Measurements from ENCODE around the gene CEP83. TPM values are rescaled to one million over a fixed set of nuclear protein-coding genes. Genes with fewer than 3 reads are reported as not detected.

Gene CEP83
- total RNA-seq, 1 experiment from 2014 or later: 102 TPM

DNA sequence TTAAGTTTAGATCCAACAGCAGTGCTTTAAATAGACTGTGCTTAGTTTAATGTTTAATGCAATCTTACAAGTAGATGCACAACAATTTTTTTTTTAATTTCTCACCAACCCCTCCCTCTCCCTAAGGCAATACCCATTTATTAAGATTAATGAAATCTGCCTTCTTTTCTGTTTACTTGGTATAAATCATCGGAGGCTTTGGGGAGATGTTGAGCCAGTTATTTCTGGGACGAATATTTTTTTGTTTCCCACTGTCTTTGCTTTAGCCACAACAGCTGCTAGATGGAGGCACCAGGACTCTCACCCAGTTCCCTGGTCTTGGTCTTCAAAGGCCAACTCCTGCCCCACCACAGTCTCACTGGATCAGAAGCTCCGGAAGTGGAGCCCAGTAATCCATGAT is 197.9 kb downstream of the CEP83 start:
- H4K20me1 ChIP-seq (ENCODE audit: insufficient read depth, low read depth, low read length): no peaks in the 10 kb centered on the region
- no peak for DNase-seq
- no peak overlapping the region for H3K27ac ChIP-seq (ENCODE audit: low read length)
- no peaks in the 10 kb centered on the region for H3K27me3 ChIP-seq (ENCODE audit: low read length)
- H3K79me2 ChIP-seq (ENCODE audit: low read length): no peaks in the 10 kb centered on the region
- peak overlapping the region; percentile 76 for H3K9ac ChIP-seq (ENCODE audit: low read length)
- H3K9me3 ChIP-seq (ENCODE audit: low read length): no peaks in the 10 kb centered on the region
- H2AFZ ChIP-seq (ENCODE audit: low read length): peak overlapping the region; percentile 95
- H3K4me2 ChIP-seq (ENCODE audit: low read depth, low read length, poor library complexity, severe bottlenecking): peak overlapping the region; percentile 84
- H3K36me3 ChIP-seq (ENCODE audit: insufficient read depth, low read length): no peaks in the 10 kb centered on the region
- peak overlapping the region; percentile 78 for H3K4me3 ChIP-seq (ENCODE audit: low read length)
- H3K4me1 ChIP-seq (ENCODE audit: low read length): peaks cover 37% of the 10 kb centered on the region
- H3K9me2 ChIP-seq (replicated peaks; ENCODE audit: insufficient read depth, low read length): no peaks in the 10 kb centered on the region

DNA sequence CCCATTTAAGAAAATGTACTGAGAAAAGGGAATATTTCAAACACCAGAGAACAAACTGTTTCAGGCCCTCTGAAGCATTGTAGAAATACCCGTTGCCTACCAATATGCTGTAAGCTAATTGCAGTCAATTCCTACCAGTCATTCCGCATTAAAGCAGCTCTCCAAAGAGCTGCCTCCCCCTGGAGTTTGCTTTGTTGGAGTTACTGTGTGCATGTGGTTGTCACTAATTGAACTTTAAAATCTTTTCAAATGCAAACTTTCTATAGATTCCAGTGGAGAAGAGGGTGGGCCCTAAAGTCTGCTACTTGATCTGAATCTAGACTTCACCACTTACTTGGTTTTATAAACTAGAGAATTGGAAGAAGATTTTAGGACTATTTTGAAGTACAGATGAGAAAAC is 198.5 kb downstream of the CEP83 start:
- Histone ChIP-seq H3K36me3 (ENCODE audit: insufficient read depth, low read length) (no peaks in the 10 kb centered on the region), H3K9ac (ENCODE audit: low read length) (no peak overlapping the region), H4K20me1 (ENCODE audit: insufficient read depth, low read depth, low read length) (no peaks in the 10 kb centered on the region), H3K79me2 (ENCODE audit: low read length) (no peaks in the 10 kb centered on the region), H3K9me2 (replicated peaks; ENCODE audit: insufficient read depth, low read length) (no peaks in the 10 kb centered on the region), H3K27me3 (ENCODE audit: low read length) (no peaks in the 10 kb centered on the region), H3K27ac (ENCODE audit: low read length) (no peak overlapping the region), H3K4me2 (ENCODE audit: low read depth, low read length, poor library complexity, severe bottlenecking) (no peak overlapping the region), H3K9me3 (ENCODE audit: low read length) (no peaks in the 10 kb centered on the region), H3K4me3 (ENCODE audit: low read length) (no peak overlapping the region), H2AFZ (ENCODE audit: low read length) (no peak overlapping the region), H3K4me1 (ENCODE audit: low read length) (peaks cover 32% of the 10 kb centered on the region)
- DNase-seq: no peak

- Histone ChIP-seq H3K27me3 (ENCODE audit: low read length) (no peaks in the 10 kb centered on the region), H3K27ac (ENCODE audit: low read length) (no peak overlapping the region), H4K20me1 (ENCODE audit: insufficient read depth, low read depth, low read length) (no peaks in the 10 kb centered on the region), H3K9me2 (replicated peaks; ENCODE audit: insufficient read depth, low read length) (no peaks in the 10 kb centered on the region), H3K4me3 (ENCODE audit: low read length) (no peak overlapping the region), H3K4me1 (ENCODE audit: low read length) (peaks cover 32% of the 10 kb centered on the region), H3K36me3 (ENCODE audit: insufficient read depth, low read length) (no peaks in the 10 kb centered on the region), H3K4me2 (ENCODE audit: low read depth, low read length, poor library complexity, severe bottlenecking) (no peak overlapping the region), H3K9me3 (ENCODE audit: low read length) (no peaks in the 10 kb centered on the region), H3K9ac (ENCODE audit: low read length) (no peak overlapping the region), H2AFZ (ENCODE audit: low read length) (no peak overlapping the region), H3K79me2 (ENCODE audit: low read length) (no peaks in the 10 kb centered on the region)
- no peak for DNase-seq
Measured at GRCh38 chr12:94260717-94261116, 198.9 kb downstream of the CEP83 start.

GRCh38 chr12:94260017-94260416 is 199.7 kb downstream of the CEP83 start:
- no peak overlapping the region for H2AFZ ChIP-seq (ENCODE audit: low read length)
- no peak overlapping the region for H3K27ac ChIP-seq (ENCODE audit: low read length)
- H4K20me1 ChIP-seq (ENCODE audit: insufficient read depth, low read depth, low read length): no peaks in the 10 kb centered on the region
- H3K4me3 ChIP-seq (ENCODE audit: low read length): no peak overlapping the region
- H3K9me2 ChIP-seq (replicated peaks; ENCODE audit: insufficient read depth, low read length): no peaks in the 10 kb centered on the region
- H3K4me1 ChIP-seq (ENCODE audit: low read length): peaks cover 32% of the 10 kb centered on the region
- H3K27me3 ChIP-seq (ENCODE audit: low read length): no peaks in the 10 kb centered on the region
- no peaks in the 10 kb centered on the region for H3K79me2 ChIP-seq (ENCODE audit: low read length)
- no peaks in the 10 kb centered on the region for H3K36me3 ChIP-seq (ENCODE audit: insufficient read depth, low read length)
- H3K9ac ChIP-seq (ENCODE audit: low read length): no peak overlapping the region
- no peaks in the 10 kb centered on the region for H3K9me3 ChIP-seq (ENCODE audit: low read length)
- no peak for DNase-seq
- H3K4me2 ChIP-seq (ENCODE audit: low read depth, low read length, poor library complexity, severe bottlenecking): no peak overlapping the region

GRCh38 chr12:94258593-94258992 is 201.1 kb downstream of the CEP83 start:
- Histone ChIP-seq H3K9me2 (replicated peaks; ENCODE audit: insufficient read depth, low read length) (no peaks in the 10 kb centered on the region), H3K27me3 (ENCODE audit: low read length) (no peaks in the 10 kb centered on the region), H3K4me1 (ENCODE audit: low read length) (peaks cover 32% of the 10 kb centered on the region), H3K36me3 (ENCODE audit: insufficient read depth, low read length) (no peaks in the 10 kb centered on the region), H4K20me1 (ENCODE audit: insufficient read depth, low read depth, low read length) (no peaks in the 10 kb centered on the region), H3K9ac (ENCODE audit: low read length) (no peak overlapping the region), H3K9me3 (ENCODE audit: low read length) (no peaks in the 10 kb centered on the region), H3K79me2 (ENCODE audit: low read length) (no peaks in the 10 kb centered on the region), H3K4me2 (ENCODE audit: low read depth, low read length, poor library complexity, severe bottlenecking) (no peak overlapping the region), H2AFZ (ENCODE audit: low read length) (0 out of 2 replicates have a peak overlapping the region, but pooled peaks have one; percentile 96), H3K27ac (ENCODE audit: low read length) (no peak overlapping the region), H3K4me3 (ENCODE audit: low read length) (no peak overlapping the region)
- DNase-seq: no peak

Other genes with a start within 250 kb of the CEP83 start
- gene TMCC3, start 190.7 kb upstream of the CEP83 start, total RNA-seq (2014; rRNA removed; shearing (Covaris generic); ENCODE audit: low replicate concordance): 0.79 and 0.82 TPM in 2 replicates

Measured in Karpas-422 (cell line).